Hematopoietic multipotent progenitor cell treated with erythropoietin and hydrocortisone succinate and interleukin-3 and kit ligand, for 6 days (in vitro differentiated cells): Measurements from ENCODE around the gene AASS.

Experiments used
- DNase-seq: peaks from one replicate; pipeline ENCODE4 v3.0.0-alpha.2; 2015

The AASS gene

DNA sequence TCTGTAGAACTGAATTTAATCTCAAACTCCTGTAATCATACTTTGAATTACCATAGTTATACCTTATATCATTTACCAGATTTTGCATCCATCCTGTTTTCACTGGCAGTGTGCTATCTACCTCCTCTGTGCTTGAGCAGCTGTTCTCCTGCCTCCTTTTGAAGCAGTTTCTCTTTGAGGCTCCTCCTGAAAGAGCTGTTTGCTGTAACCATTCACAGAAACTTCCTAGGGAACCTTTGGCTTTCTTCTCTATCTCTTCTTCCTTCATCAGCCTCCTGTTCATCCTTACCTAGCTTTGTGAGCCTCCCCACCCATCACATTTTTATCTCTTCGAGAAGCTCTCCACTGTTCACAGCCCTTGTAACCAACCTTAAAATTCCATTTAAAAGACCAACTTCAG, 108.2 kb downstream of the AASS start:
- no peak for DNase-seq

DNA sequence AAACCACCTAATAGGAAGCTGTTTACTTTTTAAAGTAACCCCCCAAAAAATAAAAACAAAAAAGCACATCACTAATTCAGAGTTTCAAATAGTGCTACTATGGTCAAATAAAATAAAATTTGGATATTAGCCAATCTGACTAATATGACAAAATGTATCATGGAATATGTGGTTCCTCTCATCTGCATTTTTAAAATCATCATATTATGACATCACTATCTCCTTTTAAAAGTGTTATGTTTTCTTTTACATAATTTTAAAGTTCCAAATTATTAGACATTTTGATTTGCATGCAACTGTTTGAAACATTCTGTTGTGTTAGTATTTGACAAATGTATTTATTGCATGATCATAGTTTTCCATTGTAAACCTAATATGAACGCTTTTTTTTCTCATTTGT, 110.4 kb downstream of the AASS start:
- DNase-seq, result no peak

DNA sequence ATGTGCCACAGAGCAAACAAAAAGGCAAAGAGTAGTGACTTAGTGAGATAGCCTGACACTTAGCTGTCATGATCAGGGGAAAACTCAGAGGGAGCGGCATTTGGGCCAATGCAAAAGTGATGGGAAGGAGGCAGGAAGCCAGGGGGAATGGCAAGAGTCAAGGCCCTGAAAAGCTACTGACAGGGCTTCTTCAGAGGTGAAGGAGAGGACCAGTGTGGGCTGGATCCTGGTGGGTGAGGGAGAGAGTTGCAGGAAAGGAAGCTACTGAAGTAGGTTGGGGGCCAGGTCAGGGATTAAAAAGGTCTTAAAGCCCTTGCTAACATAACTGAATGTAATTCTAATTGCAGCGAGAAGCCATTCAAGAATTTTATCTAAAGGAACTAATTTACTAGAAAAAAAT, 117.0 kb downstream of the AASS start:
- no peak for DNase-seq
